ENCODE data around the gene CFAP52. TPM values are rescaled to one million over a fixed set of nuclear protein-coding genes. Genes with fewer than 3 reads are reported as not detected.
A peak's percentile ranks its signal among the peaks of the same experiment; 100 is the strongest.

The CFAP52 gene
- total RNA-seq, 1 experiment from 2014 or later, result not detected

- H4K91ac ChIP-seq (ENCODE audit: insufficient read length, low read depth, low read length), result no peak overlapping the region
- no peak overlapping the region for H2BK20ac ChIP-seq (ENCODE audit: low read depth, low read length, poor library complexity, severe bottlenecking)
- no peak overlapping the region for H3K18ac ChIP-seq (ENCODE audit: insufficient read length, low read depth, low read length)
- H4K8ac ChIP-seq (replicated peaks; ENCODE audit: insufficient read length, low read depth, low read length), result no peak overlapping the region
- H3K14ac ChIP-seq (ENCODE audit: insufficient read depth, low read length), result peak overlapping the region; percentile 56
- H2AFZ ChIP-seq (ENCODE audit: low read length), result no peak overlapping the region
- H3K9me3 ChIP-seq (ENCODE audit: control insufficient read depth, low read depth, low read length), result no peaks in the 10 kb centered on the region
- H3K27me3 Mint-ChIP-seq (ENCODE audit: low read depth), result peaks cover 14% of the 10 kb centered on the region
- peaks cover 17% of the 10 kb centered on the region for H3K23me2 ChIP-seq (ENCODE audit: insufficient read length, low read depth, low read length, poor library complexity, severe bottlenecking)
- H3K27me3 ChIP-seq (ENCODE audit: insufficient read depth, low read length), result peaks cover 4% of the 10 kb centered on the region; the same call in 1 of the 2 replicates
- peak overlapping the region in 2 of 3 experiments; percentile 31 to 78; a peak in 5 of 7 replicates for H3K27ac Mint-ChIP-seq
- no peaks in the 10 kb centered on the region; a peak in 2 of 5 replicates for H3K9me3 Mint-ChIP-seq
- no peaks in the 10 kb centered on the region for H3K79me1 ChIP-seq (ENCODE audit: insufficient read depth, low read depth, low read length, poor library complexity, severe bottlenecking)
- peak overlapping the region; percentile 86 for H3K4me3 Mint-ChIP-seq
- peaks cover 38 to 39% of the 10 kb centered on the region in 2 experiments for H3K4me1 Mint-ChIP-seq
- no peak overlapping the region for H3K56ac ChIP-seq (ENCODE audit: insufficient read length, low read depth, low read length)
- peak; percentile 23; the same call in 2 of the 3 replicates for TF ChIP-seq CTCF (conservative IDR thresholded peaks at IDR 0.05)
- peak overlapping the region; percentile 63 for H3K9ac ChIP-seq (ENCODE audit: extremely low read depth, insufficient read length, low read length)
- peak overlapping the region; percentile 95 for H3K4me2 ChIP-seq (ENCODE audit: insufficient read depth, insufficient read length, low read length)
- H2AK5ac ChIP-seq (ENCODE audit: insufficient read length, low read length), result no peak overlapping the region
- H4K20me1 ChIP-seq (ENCODE audit: control insufficient read depth, insufficient read depth, insufficient read length), result no peaks in the 10 kb centered on the region
- peak; percentile 77 for DNase-seq
- H4K5ac ChIP-seq (ENCODE audit: insufficient read length, low read depth, low read length), result no peak overlapping the region
- no peak overlapping the region for H3K27ac ChIP-seq (ENCODE audit: insufficient read length, low read depth, low read length)
- no peaks in the 10 kb centered on the region; the same call in 1 of the 2 replicates for H3K79me2 ChIP-seq (ENCODE audit: insufficient read depth, low read length)
- no peak overlapping the region for H2BK15ac ChIP-seq (ENCODE audit: low read depth, low read length)
- H3K4me1 ChIP-seq (ENCODE audit: insufficient read depth, low read length), result peaks cover 3% of the 10 kb centered on the region; the same call in 1 of the 2 replicates
- no CpG with 5 or more reads among the region's 51 CpGs for WGBS (ENCODE audit: extremely low coverage, insufficient read length, low lambda C conversion rate)
- H3K23ac ChIP-seq (ENCODE audit: insufficient read length, low read depth, low read length), result no peak overlapping the region
- H3T11ph ChIP-seq (ENCODE audit: low read length), result no peak overlapping the region
- H2BK12ac ChIP-seq (ENCODE audit: insufficient read length, low read depth, low read length), result no peak overlapping the region
- H3K36me3 Mint-ChIP-seq (ENCODE audit: insufficient read depth in 1 of 3, low read depth in 3 of 3), result no peaks in the 10 kb centered on the region
- H2BK120ac ChIP-seq (ENCODE audit: low read depth, low read length, poor library complexity, severe bottlenecking), result no peak overlapping the region
- H2BK5ac ChIP-seq (ENCODE audit: insufficient read length, low read length), result no peak overlapping the region
- no peak overlapping the region for H3K4ac ChIP-seq (ENCODE audit: low read depth, low read length)
These were observed 69.6 kb downstream of the CFAP52 start for GRCh38 chr17:9645851-9646545.

Measured in H9 (cell line).